Left forelimb (tissue), 1 donor: ENCODE measurements around the gene FIBCD1.

Source experiments
- DNase-seq: peaks from one replicate; pipeline ENCODE4 v3.0.0-alpha.2; 2018; ENCODE audit warnings: low spot score

FIBCD1 gene

GRCh38 chr9:130935648-130936271, 3.3 kb downstream of the FIBCD1 start:
- no peak for DNase-seq

- no peak for DNase-seq
Observed at GRCh38 chr9:130934702-130935647, 4.1 kb downstream of the FIBCD1 start.

- no peak for DNase-seq
Observed at GRCh38 chr9:130934246-130934645, 4.8 kb downstream of the FIBCD1 start.

- no peak for DNase-seq
Observed at GRCh38 chr9:130933114-130934046, 5.7 kb downstream of the FIBCD1 start.

- DNase-seq, result no peak
Observed at GRCh38 chr9:130932255-130933079, 6.6 kb downstream of the FIBCD1 start.

GRCh38 chr9:130931508-130932254, 7.4 kb downstream of the FIBCD1 start:
- no peak for DNase-seq

GRCh38 chr9:130930804-130931349, 8.2 kb downstream of the FIBCD1 start:
- no peak for DNase-seq

GRCh38 chr9:130930132-130930803, 8.8 kb downstream of the FIBCD1 start:
- no peak for DNase-seq

GRCh38 chr9:130929571-130930038, 9.4 kb downstream of the FIBCD1 start:
- DNase-seq, result no peak

- DNase-seq, result no peak
Observed at GRCh38 chr9:130927995-130928900, 10.8 kb downstream of the FIBCD1 start.

GRCh38 chr9:130927338-130927737, 11.7 kb downstream of the FIBCD1 start:
- no peak for DNase-seq

- DNase-seq, result no peak
Observed at GRCh38 chr9:130925050-130925678, 13.9 kb downstream of the FIBCD1 start.

- DNase-seq, result no peak
Observed at GRCh38 chr9:130924448-130924788, 14.6 kb downstream of the FIBCD1 start.

- DNase-seq, result no peak
Observed at GRCh38 chr9:130923611-130924447, 15.2 kb downstream of the FIBCD1 start.

GRCh38 chr9:130922893-130923610, 16.0 kb downstream of the FIBCD1 start:
- DNase-seq, result no peak
